ENCODE results near the gene SEMA4D.

Gene SEMA4D

GRCh38 chr9:89500008-89500407 is 2.1 kb upstream of the SEMA4D start:
- no peak for DNase-seq (ENCODE audit: low read depth)
- TF ChIP-seq, protein P1, sequence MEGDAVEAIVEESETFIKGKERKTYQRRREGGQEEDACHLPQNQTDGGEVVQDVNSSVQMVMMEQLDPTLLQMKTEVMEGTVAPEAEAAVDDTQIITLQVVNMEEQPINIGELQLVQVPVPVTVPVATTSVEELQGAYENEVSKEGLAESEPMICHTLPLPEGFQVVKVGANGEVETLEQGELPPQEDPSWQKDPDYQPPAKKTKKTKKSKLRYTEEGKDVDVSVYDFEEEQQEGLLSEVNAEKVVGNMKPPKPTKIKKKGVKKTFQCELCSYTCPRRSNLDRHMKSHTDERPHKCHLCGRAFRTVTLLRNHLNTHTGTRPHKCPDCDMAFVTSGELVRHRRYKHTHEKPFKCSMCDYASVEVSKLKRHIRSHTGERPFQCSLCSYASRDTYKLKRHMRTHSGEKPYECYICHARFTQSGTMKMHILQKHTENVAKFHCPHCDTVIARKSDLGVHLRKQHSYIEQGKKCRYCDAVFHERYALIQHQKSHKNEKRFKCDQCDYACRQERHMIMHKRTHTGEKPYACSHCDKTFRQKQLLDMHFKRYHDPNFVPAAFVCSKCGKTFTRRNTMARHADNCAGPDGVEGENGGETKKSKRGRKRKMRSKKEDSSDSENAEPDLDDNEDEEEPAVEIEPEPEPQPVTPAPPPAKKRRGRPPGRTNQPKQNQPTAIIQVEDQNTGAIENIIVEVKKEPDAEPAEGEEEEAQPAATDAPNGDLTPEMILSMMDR (IDR thresholded peaks at IDR 0.05; ENCODE audit: control insufficient read depth, insufficient read depth, low read depth, low read length, missing control alignments): no peak

DNA sequence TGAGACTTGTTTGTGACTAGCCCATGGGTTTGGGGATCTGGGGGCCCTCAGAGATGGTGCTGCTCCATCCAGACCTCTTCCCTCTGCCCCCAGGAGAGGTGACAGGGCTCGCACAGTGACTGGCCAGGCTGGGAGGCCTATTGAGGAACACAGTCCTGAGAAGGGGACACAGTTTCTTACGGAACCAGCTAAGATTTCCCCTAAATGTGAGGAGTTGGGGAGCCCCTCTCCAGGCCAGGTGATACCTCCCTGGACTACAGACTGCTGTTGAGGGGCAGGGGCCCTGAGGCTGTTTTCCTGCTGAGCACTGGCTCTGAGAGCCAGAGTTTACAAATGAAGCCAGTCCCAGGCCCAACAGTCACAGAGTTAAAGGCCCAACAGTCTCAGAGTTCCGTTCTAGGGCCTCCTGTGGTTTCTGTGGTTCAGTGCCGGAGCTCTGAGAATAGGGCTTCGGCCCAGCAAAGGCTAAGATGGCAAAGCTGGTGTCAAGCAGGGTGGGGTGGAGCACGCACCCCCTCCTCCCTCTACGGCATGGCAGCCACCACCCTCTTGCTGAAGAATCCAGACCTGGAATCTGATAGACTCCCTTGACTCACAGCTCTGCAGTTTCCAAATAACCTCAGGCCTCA is 1.1 kb upstream of the SEMA4D start:
- DNase-seq (ENCODE audit: low read depth): no peak
- TF ChIP-seq, protein P1 (IDR thresholded peaks at IDR 0.05; ENCODE audit: control insufficient read depth, insufficient read depth, low read depth, low read length, missing control alignments): no peak
- H3K4me3 ChIP-seq (ENCODE audit: control insufficient read depth, low read depth, low read length): no peak overlapping the region

More at GRCh38 chr9:89500008-89500407, 2.1 kb upstream of the SEMA4D start:
- H3K4me3 ChIP-seq (ENCODE audit: control insufficient read depth, low read depth, low read length): no peak overlapping the region

- H3K4me3 ChIP-seq (ENCODE audit: control insufficient read depth, low read depth, low read length): peak overlapping the region; percentile 31
- DNase-seq (ENCODE audit: low read depth): no peak
- TF ChIP-seq, protein P1 (IDR thresholded peaks at IDR 0.05; ENCODE audit: control insufficient read depth, insufficient read depth, low read depth, low read length, missing control alignments): no peak
Observed at GRCh38 chr9:89497257-89497963, 503 bp downstream of the SEMA4D start.

DNA sequence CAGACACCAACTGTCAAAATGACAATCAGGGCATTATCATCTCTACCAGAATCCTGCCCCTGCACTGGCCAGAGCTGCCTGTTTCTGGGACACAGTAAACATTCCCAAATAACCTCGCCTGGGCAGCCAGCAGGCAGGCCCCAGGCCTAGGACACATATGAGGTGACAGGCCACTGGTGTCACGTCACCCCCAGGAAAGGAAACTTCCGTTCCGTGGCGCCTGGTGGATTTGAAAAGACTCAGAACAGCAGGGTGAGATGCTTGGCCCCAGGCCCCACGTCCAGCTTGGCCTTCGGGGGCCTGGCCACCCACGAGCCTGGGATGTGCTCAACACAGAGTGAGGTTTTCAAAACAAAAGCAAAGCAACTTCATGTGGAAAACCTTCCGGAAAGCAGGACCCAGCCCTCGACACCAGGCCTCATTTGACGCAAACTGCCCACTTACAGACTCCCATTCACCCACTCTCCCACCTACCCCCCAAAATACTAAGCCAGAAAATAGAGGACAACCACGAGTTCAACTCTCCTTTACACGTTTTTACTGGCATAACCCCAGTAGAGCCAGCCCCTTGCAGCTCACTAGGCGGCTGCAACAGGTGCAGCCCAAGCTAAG is 1.2 kb downstream of the SEMA4D start:
- H3K4me3 ChIP-seq (ENCODE audit: control insufficient read depth, low read depth, low read length): no peak overlapping the region
- no peak for DNase-seq (ENCODE audit: low read depth)
- TF ChIP-seq, protein P1 (IDR thresholded peaks at IDR 0.05; ENCODE audit: control insufficient read depth, insufficient read depth, low read depth, low read length, missing control alignments): no peak

GRCh38 chr9:89495824-89496560 is 1.9 kb downstream of the SEMA4D start:
- TF ChIP-seq, protein P1 (IDR thresholded peaks at IDR 0.05; ENCODE audit: control insufficient read depth, insufficient read depth, low read depth, low read length, missing control alignments): no peak
- DNase-seq (ENCODE audit: low read depth): no peak
- no peak overlapping the region for H3K4me3 ChIP-seq (ENCODE audit: control insufficient read depth, low read depth, low read length)

GRCh38 chr9:89494199-89494598 is 3.7 kb downstream of the SEMA4D start:
- TF ChIP-seq, protein P1 (IDR thresholded peaks at IDR 0.05; ENCODE audit: control insufficient read depth, insufficient read depth, low read depth, low read length, missing control alignments): no peak
- no peak overlapping the region for H3K4me3 ChIP-seq (ENCODE audit: control insufficient read depth, low read depth, low read length)

More at GRCh38 chr9:89494199-89494598, 3.7 kb downstream of the SEMA4D start:
- DNase-seq (ENCODE audit: low read depth): no peak

Measured in AG09309 (cell line).